NCI-H526 (cell line): ENCODE data around the gene VWA2.

ENCODE experiments used
- DNase-seq, 2 experiments: peaks; one replicate each; lab custom pipeline; 2025; lab: John Stamatoyannopoulos, UW

The VWA2 gene

GRCh38 chr10:114246679-114247305 lies 7.7 kb downstream of the VWA2 start:
- no peak for DNase-seq

GRCh38 chr10:114250236-114250635 lies 11.2 kb downstream of the VWA2 start:
- DNase-seq = no peak

- DNase-seq = no peak
Measured at GRCh38 chr10:114250716-114251115, 11.7 kb downstream of the VWA2 start.

GRCh38 chr10:114252092-114252491 lies 13.0 kb downstream of the VWA2 start:
- DNase-seq = no peak

- no peak for DNase-seq
Measured at GRCh38 chr10:114252883-114253282, 13.8 kb downstream of the VWA2 start.

GRCh38 chr10:114255227-114255626 lies 16.2 kb downstream of the VWA2 start:
- DNase-seq = no peak

- no peak for DNase-seq
Measured at GRCh38 chr10:114256008-114256765, 17.1 kb downstream of the VWA2 start.

- DNase-seq = no peak
Measured at GRCh38 chr10:114256822-114257221, 17.8 kb downstream of the VWA2 start.

- DNase-seq = no peak
Measured at GRCh38 chr10:114257498-114257897, 18.4 kb downstream of the VWA2 start.

GRCh38 chr10:114258274-114258840 lies 19.3 kb downstream of the VWA2 start:
- DNase-seq = no peak

GRCh38 chr10:114259824-114260223 lies 20.8 kb downstream of the VWA2 start:
- DNase-seq = no peak

GRCh38 chr10:114260366-114260765 lies 21.3 kb downstream of the VWA2 start:
- no peak for DNase-seq

- no peak for DNase-seq
Measured at GRCh38 chr10:114261076-114261475, 22.0 kb downstream of the VWA2 start.

- DNase-seq = no peak
Measured at GRCh38 chr10:114262496-114262895, 23.4 kb downstream of the VWA2 start.

- no peak for DNase-seq
Measured at GRCh38 chr10:114265392-114266053, 26.5 kb downstream of the VWA2 start.

- DNase-seq = no peak
Measured at GRCh38 chr10:114266521-114266920, 27.5 kb downstream of the VWA2 start.

GRCh38 chr10:114271075-114271778 lies 32.2 kb downstream of the VWA2 start:
- no peak for DNase-seq

- DNase-seq = no peak
Measured at GRCh38 chr10:114271779-114272167, 32.7 kb downstream of the VWA2 start.

GRCh38 chr10:114272696-114273095 lies 33.6 kb downstream of the VWA2 start:
- no peak for DNase-seq

- DNase-seq = no peak
Measured at GRCh38 chr10:114273910-114274309, 34.9 kb downstream of the VWA2 start.

GRCh38 chr10:114274616-114275453 lies 35.8 kb downstream of the VWA2 start:
- DNase-seq = no peak
